HepG2 (cell line): ENCODE results near the gene TRIM31. TPM values are rescaled to one million over a fixed set of nuclear protein-coding genes. Genes with fewer than 3 reads are reported as not detected.

Experiments used
- CREB1 ChIP-seq, 2 experiments: fragments of 450-650 bp in 1 of 2; IDR thresholded peaks; 2 replicates each; pipeline ENCODE4 v1.6.1; 2016 to 2017; ENCODE audit warnings: control low read depth in 1 of 2, mild to moderate bottlenecking in 1 of 2, missing compliant biosample characterization in 1 of 2, missing genetic modification characterization in 1 of 2
- HBP1 ChIP-seq: IDR thresholded peaks from 2 replicates; pipeline ENCODE4 v1.6.1; 2016; ENCODE audit warnings: low read depth, control low read depth
- IKZF4 ChIP-seq: sonication (generic); formaldehyde crosslinking; IDR thresholded peaks from 2 replicates; pipeline ENCODE4 v1.5.1; 2020; ENCODE audit warnings: borderline replicate concordance, mild to moderate bottlenecking, low read depth, missing genetic modification reagents; ENCODE audit errors: not compliant biosample characterization
- MTA3 ChIP-seq: sonication (generic); formaldehyde crosslinking; IDR thresholded peaks from 2 replicates; pipeline ENCODE4 v1.4.0; 2020; ENCODE audit warnings: missing genetic modification reagents
- MXD3 ChIP-seq: IDR thresholded peaks from 2 replicates; pipeline ENCODE4 v1.6.1; 2016; ENCODE audit warnings: mild to moderate bottlenecking, missing biosample characterization, missing genetic modification reagents
- PREB ChIP-seq: sonication (generic); formaldehyde crosslinking; IDR thresholded peaks from 2 replicates; pipeline ENCODE4 v1.4.0; 2020; ENCODE audit warnings: missing genetic modification reagents
- SATB2 ChIP-seq: sonication (generic); formaldehyde crosslinking; IDR thresholded peaks from 2 replicates; pipeline ENCODE4 v1.5.0; 2020; ENCODE audit warnings: missing genetic modification reagents
- SMARCE1 ChIP-seq: fragments of 450-650 bp; IDR thresholded peaks from 2 replicates; pipeline ENCODE4 v1.6.1; 2017; ENCODE audit warnings: borderline replicate concordance
- STAG1 ChIP-seq: sonication (generic); formaldehyde crosslinking; IDR thresholded peaks from 2 replicates; pipeline ENCODE4 v1.4.0; 2020; ENCODE audit warnings: missing genetic modification reagents
- ZBTB21 ChIP-seq: sonication (generic); formaldehyde crosslinking; IDR thresholded peaks from 2 replicates; pipeline ENCODE4 v1.4.0; 2020; ENCODE audit warnings: missing genetic modification reagents
- ZNF12 ChIP-seq: sonication (generic); formaldehyde crosslinking; IDR thresholded peaks from 2 replicates; pipeline ENCODE4 v1.5.0; 2020; ENCODE audit warnings: missing genetic modification reagents
- ZNF567 ChIP-seq: sonication (generic); formaldehyde crosslinking; IDR thresholded peaks from 2 replicates; pipeline ENCODE4 v1.8.1; 2023; ENCODE audit warnings: mild to moderate bottlenecking, missing genetic modification reagents, borderline replicate concordance
- ZNF720 ChIP-seq: sonication (generic); formaldehyde crosslinking; IDR thresholded peaks from 2 replicates; pipeline ENCODE4 v1.4.0; 2020; ENCODE audit warnings: missing genetic modification reagents
- ZNF850 ChIP-seq: sonication (generic); formaldehyde crosslinking; conservative IDR thresholded peaks from 2 replicates; pipeline ENCODE4 v1.9.0; 2021; ENCODE audit warnings: mild to moderate bottlenecking, missing genetic modification reagents
- ZSCAN9 ChIP-seq: IDR thresholded peaks from 2 replicates; pipeline ENCODE4 v1.6.1; 2016; ENCODE audit warnings: borderline replicate concordance
- polyA plus RNA-seq, 8 experiments: library from polyadenylated mRNA; depleted of rRNA in 3 of 8; stranded (reverse) in 7 of 8; unstranded in 1 of 8; fragments of >200 nt; fragmentation: Illumina TruSeq in 4 of 8; extraction: Trizol in 4 of 8; gene quantifications; 2 replicates each; pipeline versions ENCODE4 v1.2.1 to v1.2.3, GENCODE V29; 2011 to 2016; ENCODE audit warnings: low read depth in 4 of 8, missing spikeins in 1 of 8, mixed read lengths in 1 of 8; ENCODE audit not compliant: insufficient read depth in 1 of 8
- total RNA-seq, 5 experiments: library from RNA; depleted of rRNA; stranded (reverse); fragments of >200 nt; fragmentation: Illumina TruSeq; extraction: Trizol; gene quantifications; 2 replicates each; pipeline ENCODE4 v1.2.3, GENCODE V29; 2016; ENCODE audit warnings: low read depth in 1 of 5
- TF ChIP-seq, protein P1 (sequence below): sonication (generic); formaldehyde crosslinking; IDR thresholded peaks from one replicate; pipeline ENCODE4 v1.5.1; 2020; ENCODE audit warnings: mild to moderate bottlenecking, missing genetic modification reagents; ENCODE audit errors: not compliant biosample characterization

Gene TRIM31
- total and polyA plus RNA-seq, 2 of the 13 experiments (the other 11 are each of a cell fraction or from before 2014, with no cell fraction given), result 0.13 to 0.51 TPM

- TF ChIP-seq ZNF567 (CRISPR knock-in tag) (peak; percentile 85; the same call in 1 of the 2 replicates), SMARCE1 (no peak), HBP1 (CRISPR knock-in tag) (peak; percentile 91), ZNF720 (CRISPR knock-in tag) (no peak; the same call in 1 of the 2 replicates), CREB1 (IDR thresholded peaks at IDR 0.05) (peak; percentile 100), CREB1 (CRISPR knock-in tag; IDR thresholded peaks at IDR 0.05) (peak; percentile 99), ZNF850 (CRISPR knock-in tag) (no peak), PREB (0 out of 2 replicates have a peak, but pooled peaks have one; percentile 3), STAG1 (CRISPR knock-in tag) (peak; percentile 47), ZSCAN9 (CRISPR knock-in tag) (peak; percentile 75), ZNF12 (CRISPR knock-in tag) (no peak), IKZF4 (no peak), MXD3 (CRISPR knock-in tag) (peak; percentile 86), SATB2 (CRISPR knock-in tag) (peak; percentile 88; the same call in 1 of the 2 replicates), ZBTB21 (CRISPR knock-in tag) (peak; percentile 96), MTA3 (no peak)
- TF ChIP-seq, protein P1, sequence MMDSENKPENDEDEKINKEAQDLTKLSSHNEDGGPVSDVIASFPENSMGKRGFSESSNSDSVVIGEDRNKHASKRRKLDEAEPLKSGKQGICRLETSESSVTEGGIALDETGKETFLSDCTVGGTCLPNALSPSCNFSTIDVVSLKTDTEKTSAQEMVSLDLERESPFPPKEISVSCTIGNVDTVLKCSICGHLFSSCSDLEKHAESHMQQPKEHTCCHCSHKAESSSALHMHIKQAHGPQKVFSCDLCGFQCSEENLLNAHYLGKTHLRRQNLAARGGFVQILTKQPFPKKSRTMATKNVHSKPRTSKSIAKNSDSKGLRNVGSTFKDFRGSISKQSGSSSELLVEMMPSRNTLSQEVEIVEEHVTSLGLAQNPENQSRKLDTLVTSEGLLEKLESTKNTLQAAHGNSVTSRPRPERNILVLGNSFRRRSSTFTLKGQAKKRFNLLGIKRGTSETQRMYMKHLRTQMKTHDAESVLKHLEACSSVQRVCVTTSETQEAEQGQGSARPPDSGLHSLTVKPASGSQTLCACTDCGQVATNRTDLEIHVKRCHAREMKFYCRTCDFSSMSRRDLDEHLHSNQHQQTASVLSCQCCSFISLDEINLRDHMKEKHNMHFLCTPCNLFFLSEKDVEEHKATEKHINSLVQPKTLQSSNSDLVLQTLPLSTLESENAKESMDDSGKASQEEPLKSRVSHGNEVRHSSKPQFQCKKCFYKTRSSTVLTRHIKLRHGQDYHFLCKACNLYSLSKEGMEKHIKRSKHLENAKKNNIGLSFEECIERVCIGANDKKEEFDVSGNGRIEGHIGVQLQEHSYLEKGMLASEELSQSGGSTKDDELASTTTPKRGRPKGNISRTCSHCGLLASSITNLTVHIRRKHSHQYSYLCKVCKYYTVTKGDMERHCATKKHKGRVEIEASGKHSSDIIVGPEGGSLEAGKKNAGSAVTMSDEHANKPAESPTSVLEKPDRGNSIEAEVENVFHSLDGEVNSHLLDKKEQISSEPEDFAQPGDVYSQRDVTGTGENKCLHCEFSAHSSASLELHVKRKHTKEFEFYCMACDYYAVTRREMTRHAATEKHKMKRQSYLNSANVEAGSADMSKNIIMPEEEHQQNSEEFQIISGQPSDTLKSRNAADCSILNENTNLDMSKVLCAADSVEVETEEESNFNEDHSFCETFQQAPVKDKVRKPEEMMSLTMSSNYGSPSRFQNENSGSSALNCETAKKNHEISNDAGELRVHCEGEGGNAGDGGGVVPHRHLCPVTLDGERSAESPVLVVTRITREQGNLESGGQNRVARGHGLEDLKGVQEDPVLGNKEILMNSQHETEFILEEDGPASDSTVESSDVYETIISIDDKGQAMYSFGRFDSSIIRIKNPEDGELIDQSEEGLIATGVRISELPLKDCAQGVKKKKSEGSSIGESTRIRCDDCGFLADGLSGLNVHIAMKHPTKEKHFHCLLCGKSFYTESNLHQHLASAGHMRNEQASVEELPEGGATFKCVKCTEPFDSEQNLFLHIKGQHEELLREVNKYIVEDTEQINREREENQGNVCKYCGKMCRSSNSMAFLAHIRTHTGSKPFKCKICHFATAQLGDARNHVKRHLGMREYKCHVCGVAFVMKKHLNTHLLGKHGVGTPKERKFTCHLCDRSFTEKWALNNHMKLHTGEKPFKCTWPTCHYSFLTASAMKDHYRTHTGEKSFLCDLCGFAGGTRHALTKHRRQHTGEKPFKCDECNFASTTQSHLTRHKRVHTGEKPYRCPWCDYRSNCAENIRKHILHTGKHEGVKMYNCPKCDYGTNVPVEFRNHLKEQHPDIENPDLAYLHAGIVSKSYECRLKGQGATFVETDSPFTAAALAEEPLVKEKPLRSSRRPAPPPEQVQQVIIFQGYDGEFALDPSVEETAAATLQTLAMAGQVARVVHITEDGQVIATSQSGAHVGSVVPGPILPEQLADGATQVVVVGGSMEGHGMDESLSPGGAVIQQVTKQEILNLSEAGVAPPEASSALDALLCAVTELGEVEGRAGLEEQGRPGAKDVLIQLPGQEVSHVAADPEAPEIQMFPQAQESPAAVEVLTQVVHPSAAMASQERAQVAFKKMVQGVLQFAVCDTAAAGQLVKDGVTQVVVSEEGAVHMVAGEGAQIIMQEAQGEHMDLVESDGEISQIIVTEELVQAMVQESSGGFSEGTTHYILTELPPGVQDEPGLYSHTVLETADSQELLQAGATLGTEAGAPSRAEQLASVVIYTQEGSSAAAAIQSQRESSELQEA (CRISPR knock-in tag), result no peak
Measured at GRCh38 chr6:30061092-30061857, 51.6 kb downstream of the TRIM31 start, which contains the start of gene POLR1H (continued).
